Measurements from ENCODE around the gene PPP2R5E.
A peak's percentile ranks its signal among the peaks of the same experiment; 100 is the strongest.

The PPP2R5E gene

GRCh38 chr14:63470962-63471793 lies 72.0 kb downstream of the PPP2R5E start:
- DNase-seq, result no peak

- DNase-seq, result no peak
Observed at GRCh38 chr14:63468294-63468693, 74.9 kb downstream of the PPP2R5E start.

GRCh38 chr14:63467440-63468072 lies 75.6 kb downstream of the PPP2R5E start:
- DNase-seq, result no peak

- DNase-seq, result no peak
Observed at GRCh38 chr14:63465347-63465746, 77.8 kb downstream of the PPP2R5E start.

GRCh38 chr14:63460680-63461369 lies 82.4 kb downstream of the PPP2R5E start:
- no peak for DNase-seq

GRCh38 chr14:63459738-63460137 lies 83.4 kb downstream of the PPP2R5E start:
- DNase-seq, result no peak

GRCh38 chr14:63457498-63457897 lies 85.7 kb downstream of the PPP2R5E start:
- DNase-seq, result peak; percentile 21

- no peak for DNase-seq
Observed at GRCh38 chr14:63454863-63455622, 88.1 kb downstream of the PPP2R5E start.

GRCh38 chr14:63454436-63454835 lies 88.7 kb downstream of the PPP2R5E start:
- no peak for DNase-seq

- DNase-seq, result no peak
Observed at GRCh38 chr14:63453443-63453936, 89.7 kb downstream of the PPP2R5E start.

GRCh38 chr14:63452796-63453195 lies 90.4 kb downstream of the PPP2R5E start:
- DNase-seq, result no peak

GRCh38 chr14:63448841-63449240 lies 94.3 kb downstream of the PPP2R5E start:
- no peak for DNase-seq

- no peak for DNase-seq
Observed at GRCh38 chr14:63444588-63444987, 98.6 kb downstream of the PPP2R5E start.

- DNase-seq, result no peak
Observed at GRCh38 chr14:63443988-63444387, 99.2 kb downstream of the PPP2R5E start.

- DNase-seq, result no peak
Observed at GRCh38 chr14:63443361-63443760, 99.8 kb downstream of the PPP2R5E start.

- DNase-seq, result peak; percentile 42
Observed at GRCh38 chr14:63438065-63438757, 105.0 kb downstream of the PPP2R5E start.

GRCh38 chr14:63436286-63437098 lies 106.7 kb downstream of the PPP2R5E start:
- DNase-seq, result no peak

GRCh38 chr14:63435838-63436237 lies 107.3 kb downstream of the PPP2R5E start:
- DNase-seq, result no peak

GRCh38 chr14:63435204-63435603 lies 108.0 kb downstream of the PPP2R5E start:
- DNase-seq, result no peak

GRCh38 chr14:63432888-63433552 lies 110.2 kb downstream of the PPP2R5E start:
- no peak for DNase-seq

- peak; percentile 6 for DNase-seq
Observed at GRCh38 chr14:63432228-63432627, 110.9 kb downstream of the PPP2R5E start.
